Dedifferentiated amniotic fluid mesenchymal stem cell (primary cell): ENCODE results near the gene KIF16B.

ENCODE experiments used
- DNase-seq: peaks from one replicate; pipeline ENCODE4 v3.0.0-alpha.2; 2016; ENCODE audit errors: extremely low spot score

The KIF16B gene

GRCh38 chr20:16432466-16433292 is 140.6 kb downstream of the KIF16B start:
- DNase-seq = no peak

GRCh38 chr20:16428112-16428511 is 145.1 kb downstream of the KIF16B start:
- DNase-seq = no peak

- DNase-seq = no peak
These were observed 145.7 kb downstream of the KIF16B start for GRCh38 chr20:16427571-16427970.

- no peak for DNase-seq
These were observed 148.5 kb downstream of the KIF16B start for GRCh38 chr20:16424780-16425179.

GRCh38 chr20:16423311-16424212 is 149.7 kb downstream of the KIF16B start:
- DNase-seq = no peak

- no peak for DNase-seq
These were observed 154.0 kb downstream of the KIF16B start for GRCh38 chr20:16419138-16419715.

GRCh38 chr20:16418616-16419015 is 154.6 kb downstream of the KIF16B start:
- no peak for DNase-seq

- DNase-seq = no peak
These were observed 156.2 kb downstream of the KIF16B start for GRCh38 chr20:16417001-16417400.

GRCh38 chr20:16415071-16416053 is 157.9 kb downstream of the KIF16B start:
- no peak for DNase-seq

- no peak for DNase-seq
These were observed 160.3 kb downstream of the KIF16B start for GRCh38 chr20:16412906-16413305.

GRCh38 chr20:16411361-16411760 is 161.9 kb downstream of the KIF16B start:
- DNase-seq = no peak

- DNase-seq = no peak
These were observed 162.6 kb downstream of the KIF16B start for GRCh38 chr20:16410626-16411025.

GRCh38 chr20:16408981-16409380 is 164.3 kb downstream of the KIF16B start:
- no peak for DNase-seq

GRCh38 chr20:16407251-16408067 is 165.8 kb downstream of the KIF16B start:
- DNase-seq = no peak

GRCh38 chr20:16405254-16405653 is 168.0 kb downstream of the KIF16B start:
- no peak for DNase-seq

GRCh38 chr20:16404640-16405039 is 168.6 kb downstream of the KIF16B start:
- no peak for DNase-seq

GRCh38 chr20:16404171-16404570 is 169.1 kb downstream of the KIF16B start:
- no peak for DNase-seq

GRCh38 chr20:16400234-16400633 is 173.0 kb downstream of the KIF16B start:
- no peak for DNase-seq

- no peak for DNase-seq
These were observed 173.4 kb downstream of the KIF16B start for GRCh38 chr20:16399801-16400200.

GRCh38 chr20:16397086-16397485 is 176.2 kb downstream of the KIF16B start:
- DNase-seq = peak; percentile 30
